Activated T-helper 2 cell treated with anti-CD3 and anti-CD28 coated beads, Interferon-gamma antibody, Interleukin-2, Interleukin-4, amounts not matched to agents 10 μg/mL and 5 μg/mL and 100 μg/mL, durations not matched to agents 14 hours and 24 hours and 36 hours (primary cell): ENCODE results near the gene RAB43. TPM values are rescaled to one million over a fixed set of nuclear protein-coding genes. Genes with fewer than 3 reads are reported as not detected.
A peak's percentile ranks its signal among the peaks of the same experiment; 100 is the strongest.

ENCODE experiments used
- DNase-seq: peaks from one replicate; pipeline ENCODE4 v3.0.0; 2021; ENCODE audit warnings: low spot score
- H3K27ac Mint-ChIP-seq: one replicate; pipeline ENCODE4 v1.8.0; 2021; ENCODE audit warnings: mixed read lengths
- H3K27me3 Mint-ChIP-seq: one replicate; pipeline ENCODE4 v1.8.0; 2021; ENCODE audit warnings: low read depth, mixed read lengths
- H3K36me3 Mint-ChIP-seq: one replicate; pipeline ENCODE4 v1.8.0; 2021; ENCODE audit warnings: low read depth, mixed read lengths
- H3K4me1 Mint-ChIP-seq: one replicate; pipeline ENCODE4 v1.8.0; 2021; ENCODE audit warnings: low read depth, mixed read lengths
- H3K4me3 Mint-ChIP-seq: one replicate; pipeline ENCODE4 v1.8.0; 2021; ENCODE audit warnings: low read depth, mild to moderate bottlenecking, moderate library complexity, mixed read lengths
- H3K9me3 Mint-ChIP-seq: one replicate; pipeline ENCODE4 v1.8.0; 2021; ENCODE audit warnings: mixed read lengths
- intact Hi-C: fragments of 100-400 bp; cut with micrococcal nuclease; formaldehyde crosslinking; loops from one replicate; pipeline ENCODE4 v1.15.1; 2023
- total RNA-seq: library from RNA; stranded (reverse); gene quantifications from 2 replicates; pipeline ENCODE4 v1.2.3, GENCODE V29; 2022

The RAB43 gene
- total RNA-seq, 1 donor from 2014 or later, result 30.7 TPM

DNA sequence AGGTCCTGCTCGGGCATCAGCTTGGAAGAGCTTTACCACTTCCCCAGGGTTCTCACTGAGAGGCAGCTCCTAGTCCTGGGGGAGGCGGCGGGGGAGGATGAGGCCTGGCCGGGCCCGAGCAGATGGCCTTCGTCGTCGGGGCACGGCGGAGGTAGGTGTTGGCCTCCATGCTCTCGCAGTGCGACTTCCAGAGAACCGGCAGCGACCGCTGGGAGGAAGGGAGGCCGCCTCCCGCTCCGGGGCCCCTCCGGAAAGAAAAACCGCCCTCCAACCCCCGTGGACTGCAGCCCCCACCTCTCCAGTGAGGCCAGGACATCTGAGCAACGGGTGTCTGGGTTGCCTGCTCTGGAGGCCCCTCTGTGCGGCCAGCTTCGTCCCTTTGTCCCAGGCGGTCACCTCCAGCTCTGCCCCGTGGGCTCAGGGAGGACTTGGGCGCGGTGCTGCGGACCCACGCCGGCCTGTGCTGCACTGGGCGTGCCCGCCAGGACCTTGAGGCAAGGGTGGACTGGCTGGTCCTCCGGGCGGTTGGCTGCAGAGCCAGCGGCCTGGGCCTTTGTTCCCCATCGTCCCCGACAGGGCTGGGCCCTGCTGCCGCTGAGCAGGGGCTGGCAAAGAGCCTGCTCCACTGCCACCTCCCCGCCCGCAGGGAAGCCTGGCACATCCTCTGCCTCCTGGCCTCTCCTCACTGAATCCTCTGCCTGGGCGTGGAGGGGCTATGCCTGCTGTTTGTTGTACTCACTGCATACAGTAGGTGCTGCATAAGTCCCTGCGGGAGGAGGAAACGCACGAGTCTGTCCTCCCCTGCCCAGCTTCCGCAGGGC, 74.7 kb downstream of the RAB43 start:
- peaks cover 10% of the 10 kb centered on the region for H3K9me3 Mint-ChIP-seq
- DNase-seq, result no peak
- peaks cover 33% of the 10 kb centered on the region for H3K27me3 Mint-ChIP-seq
- H3K36me3 Mint-ChIP-seq, result peaks cover 9% of the 10 kb centered on the region
- no peak overlapping the region for H3K27ac Mint-ChIP-seq
- H3K4me3 Mint-ChIP-seq, result no peak overlapping the region
- H3K4me1 Mint-ChIP-seq, result no peaks in the 10 kb centered on the region
- intact Hi-C loops, result no loop called here

GRCh38 chr3:129046037-129046731, 75.4 kb downstream of the RAB43 start:
- peaks cover 9% of the 10 kb centered on the region for H3K36me3 Mint-ChIP-seq
- no peak overlapping the region for H3K4me3 Mint-ChIP-seq
- intact Hi-C loops, result no loop called here
- H3K27me3 Mint-ChIP-seq, result peaks cover 39% of the 10 kb centered on the region
- H3K27ac Mint-ChIP-seq, result no peak overlapping the region
- H3K4me1 Mint-ChIP-seq, result no peaks in the 10 kb centered on the region
- H3K9me3 Mint-ChIP-seq, result peaks cover 10% of the 10 kb centered on the region
- no peak for DNase-seq

GRCh38 chr3:129045675-129046036, 75.9 kb downstream of the RAB43 start:
- Mint-ChIP-seq H3K36me3 (peaks cover 9% of the 10 kb centered on the region), H3K4me1 (no peaks in the 10 kb centered on the region), H3K27me3 (peaks cover 40% of the 10 kb centered on the region), H3K27ac (no peak overlapping the region), H3K9me3 (peaks cover 10% of the 10 kb centered on the region), H3K4me3 (no peak overlapping the region)
- peak; percentile 40 for DNase-seq
- intact Hi-C loops, result loop anchor here (1.0 kb wide), 1 partner anchor 18 kb away; no protein-coding TSS in a partner anchor

DNA sequence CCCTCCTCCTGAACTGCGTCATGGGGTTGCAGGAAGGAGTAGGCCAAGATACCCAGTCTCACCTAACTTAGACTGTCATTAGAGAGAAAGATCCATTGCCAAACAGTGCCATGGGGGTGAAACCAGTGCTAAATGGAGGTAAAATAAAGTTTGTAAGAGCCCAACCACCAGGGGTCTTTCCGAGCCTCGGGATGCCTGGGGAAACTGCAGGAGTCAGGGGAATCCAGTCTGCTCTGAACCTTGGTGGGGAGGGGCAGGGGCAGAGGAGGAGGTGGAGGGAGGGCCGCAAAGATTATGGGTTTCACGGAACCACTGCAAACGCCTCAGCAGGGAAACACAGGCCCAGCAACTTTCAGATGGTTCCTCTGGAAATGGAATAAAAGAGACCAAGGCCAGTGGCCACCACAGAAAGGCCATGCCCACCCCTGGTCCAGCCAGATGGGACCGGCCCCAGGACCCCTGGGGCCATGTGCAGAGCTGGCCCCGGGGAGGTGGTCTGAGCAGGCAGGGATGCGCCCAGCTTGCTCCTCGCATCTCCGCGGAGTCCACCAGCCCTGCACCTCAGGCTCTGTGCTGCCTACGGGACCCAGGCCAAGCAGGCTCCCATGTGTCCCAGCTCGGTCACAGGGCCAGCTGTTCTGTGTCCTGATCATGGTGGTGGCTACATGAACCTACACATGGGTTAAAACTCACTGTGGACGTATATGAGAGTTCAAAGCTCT, 80.9 kb downstream of the RAB43 start:
- DNase-seq, result no peak
- Mint-ChIP-seq H3K27me3 (peaks cover 47% of the 10 kb centered on the region), H3K4me1 (no peaks in the 10 kb centered on the region), H3K27ac (no peak overlapping the region), H3K36me3 (peaks cover 4% of the 10 kb centered on the region), H3K9me3 (peaks cover 4% of the 10 kb centered on the region), H3K4me3 (no peak overlapping the region)
- intact Hi-C loops, result no loop called here

- DNase-seq, result no peak
- no peak overlapping the region for H3K4me3 Mint-ChIP-seq
- peaks cover 4% of the 10 kb centered on the region for H3K9me3 Mint-ChIP-seq
- peaks cover 46% of the 10 kb centered on the region for H3K27me3 Mint-ChIP-seq
- H3K27ac Mint-ChIP-seq, result no peak overlapping the region
- no peaks in the 10 kb centered on the region for H3K4me1 Mint-ChIP-seq
- H3K36me3 Mint-ChIP-seq, result peaks cover 4% of the 10 kb centered on the region
- intact Hi-C loops, result no loop called here
Observed at GRCh38 chr3:129040039-129040336, 81.6 kb downstream of the RAB43 start.

- peaks cover 44% of the 10 kb centered on the region for H3K27me3 Mint-ChIP-seq
- peaks cover 4% of the 10 kb centered on the region for H3K9me3 Mint-ChIP-seq
Observed at GRCh38 chr3:129039271-129040038, 82.1 kb downstream of the RAB43 start.

GRCh38 chr3:129038121-129038855, 83.3 kb downstream of the RAB43 start:
- H3K9me3 Mint-ChIP-seq, result no peaks in the 10 kb centered on the region
- H3K4me1 Mint-ChIP-seq, result no peaks in the 10 kb centered on the region
- H3K36me3 Mint-ChIP-seq, result no peaks in the 10 kb centered on the region
- H3K27ac Mint-ChIP-seq, result no peak overlapping the region
- DNase-seq, result no peak
- intact Hi-C loops, result no loop called here
- H3K27me3 Mint-ChIP-seq, result peaks cover 39% of the 10 kb centered on the region
- no peak overlapping the region for H3K4me3 Mint-ChIP-seq

More at GRCh38 chr3:129039271-129040038, 82.1 kb downstream of the RAB43 start:
- peaks cover 4% of the 10 kb centered on the region for H3K36me3 Mint-ChIP-seq
- intact Hi-C loops, result no loop called here
- no peak for DNase-seq
- H3K4me3 Mint-ChIP-seq, result no peak overlapping the region
- H3K4me1 Mint-ChIP-seq, result no peaks in the 10 kb centered on the region
- H3K27ac Mint-ChIP-seq, result no peak overlapping the region

Other genes starting within 250 kb of the RAB43 start
- 60.8 and 68.9 TPM in 2 replicates for gene ACAD9, start 242.2 kb downstream of the RAB43 start, total RNA-seq
- gene CFAP92, start 127.7 kb downstream of the RAB43 start, total RNA-seq, result 0.37 TPM in 1 of 2 replicates, not detected in the other
- gene EFCC1, start 120.5 kb downstream of the RAB43 start, total RNA-seq, result 0.11 and 0.32 TPM in 2 replicates
- not detected in 2 replicates for gene GP9, start 61.0 kb downstream of the RAB43 start, total RNA-seq
- 71.4 and 78.0 TPM in 2 replicates for gene ISY1, start 39.3 kb upstream of the RAB43 start, total RNA-seq
- 351 TPM in 2 replicates for gene CNBP, start 62.1 kb upstream of the RAB43 start, total RNA-seq
- gene COPG1, start 127.8 kb upstream of the RAB43 start, total RNA-seq, result 182 and 187 TPM in 2 replicates
- gene HMCES, start 157.1 kb upstream of the RAB43 start, total RNA-seq, result 63.6 and 70.7 TPM in 2 replicates